Erythroblast (primary cell): Measurements from ENCODE around the gene DPPA2.

ENCODE experiments used
- DNase-seq, 2 experiments: peaks; one replicate each; lab custom pipeline; 2025; lab: John Stamatoyannopoulos, UW
- GATA1 ChIP-seq: IDR thresholded peaks from 2 replicates; pipeline ENCODE4 v1.6.1; 2011; ENCODE audit warnings: low read depth, mild to moderate bottlenecking, control low read depth, low read length, moderate library complexity
- POLR2A ChIP-seq: IDR thresholded peaks from 2 replicates; pipeline ENCODE4 v1.6.1; 2011; ENCODE audit warnings: mild to moderate bottlenecking, low read length

DPPA2 gene

GRCh38 chr3:109270779-109271178, 45.5 kb downstream of the DPPA2 start:
- no peak for TF ChIP-seq GATA1
- no peak for TF ChIP-seq POLR2A
- DNase-seq, result no peak

DNA sequence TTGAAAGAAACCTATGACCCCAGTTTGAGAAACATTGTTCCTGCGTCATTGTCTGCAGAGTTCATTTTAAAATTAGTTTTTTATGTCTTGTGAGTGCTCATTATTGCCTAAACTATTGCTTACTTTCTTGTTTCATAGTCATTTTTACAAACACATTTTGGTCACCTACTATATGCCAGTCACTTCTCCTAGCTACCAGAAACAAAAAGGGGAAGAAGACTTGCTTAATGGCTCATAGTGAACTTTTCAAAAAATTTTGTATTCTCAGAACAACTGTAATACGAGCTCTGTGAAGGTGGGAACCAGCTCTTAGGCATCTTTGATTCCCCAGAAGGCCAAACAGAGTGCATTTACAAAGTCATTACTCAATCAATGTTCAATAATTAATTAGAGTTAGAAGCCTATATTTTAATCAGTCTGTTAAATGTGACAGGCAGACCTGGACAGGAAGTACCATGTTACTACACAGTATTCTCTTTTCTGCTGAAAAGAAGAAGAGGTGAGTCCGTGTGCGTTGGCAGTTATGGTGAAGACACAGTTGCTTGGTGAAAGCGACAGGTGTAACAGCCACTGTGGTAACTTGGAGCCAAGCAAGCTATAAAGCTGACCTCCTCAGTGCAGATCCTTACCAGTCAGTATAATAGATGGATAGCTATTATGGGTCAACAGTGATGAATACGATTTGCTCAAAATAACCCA, 46.6 kb downstream of the DPPA2 start:
- no peak for DNase-seq
- TF ChIP-seq POLR2A (no peak), GATA1 (no peak)

DNA sequence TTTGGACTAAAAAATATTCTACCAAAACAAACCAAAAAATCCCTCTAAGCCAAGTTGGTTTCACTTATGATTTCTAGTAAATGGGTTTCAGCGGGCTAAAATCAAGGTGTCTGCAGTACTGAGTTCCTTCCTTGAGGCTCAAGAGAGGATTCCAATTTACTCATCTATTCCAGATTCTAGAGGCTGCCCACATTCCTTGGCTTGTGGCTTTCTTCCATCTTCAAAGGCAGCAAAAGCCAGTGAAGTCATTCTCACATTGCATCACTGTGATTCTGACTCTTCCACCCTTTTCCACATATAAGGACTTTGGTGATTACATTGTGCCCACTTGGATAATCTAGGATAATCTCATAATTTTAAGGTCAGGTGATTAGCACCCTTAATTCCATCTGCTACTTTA, 48.1 kb downstream of the DPPA2 start:
- DNase-seq, result no peak
- TF ChIP-seq POLR2A (no peak), GATA1 (no peak)

- TF ChIP-seq POLR2A (no peak), GATA1 (no peak)
These were observed 51.0 kb downstream of the DPPA2 start for GRCh38 chr3:109265295-109265694.

GRCh38 chr3:109257269-109257668, 59.0 kb downstream of the DPPA2 start:
- DNase-seq, result no peak
- TF ChIP-seq POLR2A, result no peak
- no peak for TF ChIP-seq GATA1

More at GRCh38 chr3:109265295-109265694, 51.0 kb downstream of the DPPA2 start:
- DNase-seq, result no peak

GRCh38 chr3:109254770-109255169, 61.5 kb downstream of the DPPA2 start:
- TF ChIP-seq POLR2A, result no peak
- TF ChIP-seq GATA1, result no peak
- DNase-seq, result no peak

DNA sequence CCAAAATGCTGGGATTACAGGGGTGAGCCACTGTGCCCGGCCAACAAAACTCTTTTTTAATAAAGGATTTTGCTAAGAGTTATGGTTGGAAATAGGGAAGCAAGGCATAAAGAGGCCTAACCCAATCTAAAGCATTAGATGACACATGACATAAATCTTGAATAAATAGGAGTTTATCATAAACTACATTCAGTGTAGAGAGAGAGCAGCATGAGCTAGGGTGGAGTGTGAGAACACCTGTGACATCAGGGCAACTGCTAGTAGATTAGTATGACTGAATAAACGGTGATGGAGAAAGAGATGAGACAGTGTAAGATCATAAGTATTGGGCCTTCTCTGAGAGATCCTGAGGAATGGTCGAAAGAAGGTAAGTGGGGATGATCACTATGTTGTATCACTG, 63.7 kb downstream of the DPPA2 start:
- TF ChIP-seq POLR2A, result no peak
- no peak for TF ChIP-seq GATA1
- DNase-seq, result no peak
